Measurements from ENCODE around the gene WNT2B.
A peak's percentile ranks its signal among the peaks of the same experiment; 100 is the strongest.

The WNT2B gene

GRCh38 chr1:112507921-112508277 lies 866 bp upstream of the WNT2B start:
- POLR2A ChIA-PET: no interaction called here

GRCh38 chr1:112509005-112509659 lies 367 bp downstream of the WNT2B start:
- no peaks in the 10 kb centered on the region for H3K9me3 ChIP-seq (ENCODE audit: control extremely low read depth in 1 of 5, control insufficient read depth in 4 of 5, insufficient read depth in 2 of 5, low read depth in 1 of 5, low read length in 4 of 5)
- H3K4me3 ChIP-seq (ENCODE audit: control insufficient read depth in 1 of 7, extremely low read depth in 1 of 7, insufficient read depth in 4 of 7, low read depth in 2 of 7, low read length in 6 of 7): peak overlapping the region; percentile 32 to 72 (median 59)
- peaks cover 0 to 19% (median 16%) of the 10 kb centered on the region in 4 experiments for H3K4me1 ChIP-seq (ENCODE audit: control extremely low read depth in 1 of 4, control insufficient read depth in 4 of 4, insufficient read depth in 4 of 4, low read length in 3 of 4)
- no peaks in the 10 kb centered on the region for H3K36me3 ChIP-seq (ENCODE audit: control insufficient read depth in 4 of 4, insufficient read depth in 4 of 4, low read length in 3 of 4)
- H3K27ac ChIP-seq (ENCODE audit: insufficient read depth in 1 of 2, low read depth in 1 of 2, low read length in 2 of 2, poor library complexity in 1 of 2, severe bottlenecking in 2 of 2): no peak overlapping the region
- ChIA-PET POLR2A (no interaction called here), CTCF (interaction anchor here (1.3 to 1.8 kb wide), 2 partner anchors 118 to 199 kb away, joined by 4 to 5 read pairs; no protein-coding TSS in a partner anchor)
- peaks cover 5 to 75% (median 45%) of the 10 kb centered on the region in 5 experiments for H3K27me3 ChIP-seq (replicated peaks in 2 of 5; ENCODE audit: control insufficient read depth in 4 of 5, insufficient read depth in 5 of 5, low read length in 4 of 5)
- peak in 2 of 3 donors; percentile 39 to 55 for DNase-seq
- WGBS (ENCODE audit: insufficient coverage): 7% methylated on average over 61 of the region's 66 CpGs

More at GRCh38 chr1:112507921-112508277, 866 bp upstream of the WNT2B start:
- peak in 2 of 3 donors; percentile 28 to 40 for DNase-seq
- peaks cover 0 to 19% (median 16%) of the 10 kb centered on the region in 4 experiments for H3K4me1 ChIP-seq (ENCODE audit: control extremely low read depth in 1 of 4, control insufficient read depth in 4 of 4, insufficient read depth in 4 of 4, low read length in 3 of 4)
- no peaks in the 10 kb centered on the region for H3K9me3 ChIP-seq (ENCODE audit: control extremely low read depth in 1 of 5, control insufficient read depth in 4 of 5, insufficient read depth in 2 of 5, low read depth in 1 of 5, low read length in 4 of 5)
- CTCF ChIA-PET: interaction anchor here (1.8 kb wide), 1 partner anchor 201 kb away, joined by 5 read pairs; no protein-coding TSS in a partner anchor
- 4% methylated on average over 5 of the region's 15 CpGs for WGBS (ENCODE audit: insufficient coverage)
- no peaks in the 10 kb centered on the region for H3K36me3 ChIP-seq (ENCODE audit: control insufficient read depth in 4 of 4, insufficient read depth in 4 of 4, low read length in 3 of 4)
- peaks cover 5 to 87% (median 51%) of the 10 kb centered on the region in 5 experiments for H3K27me3 ChIP-seq (replicated peaks in 2 of 5; ENCODE audit: control insufficient read depth in 4 of 5, insufficient read depth in 5 of 5, low read length in 4 of 5)
- H3K4me3 ChIP-seq (ENCODE audit: control insufficient read depth in 1 of 7, extremely low read depth in 1 of 7, insufficient read depth in 4 of 7, low read depth in 2 of 7, low read length in 6 of 7): peak overlapping the region; percentile 32 to 72 (median 59)
- H3K27ac ChIP-seq (ENCODE audit: insufficient read depth in 1 of 2, low read depth in 1 of 2, low read length in 2 of 2, poor library complexity in 1 of 2, severe bottlenecking in 2 of 2): no peak overlapping the region

DNA sequence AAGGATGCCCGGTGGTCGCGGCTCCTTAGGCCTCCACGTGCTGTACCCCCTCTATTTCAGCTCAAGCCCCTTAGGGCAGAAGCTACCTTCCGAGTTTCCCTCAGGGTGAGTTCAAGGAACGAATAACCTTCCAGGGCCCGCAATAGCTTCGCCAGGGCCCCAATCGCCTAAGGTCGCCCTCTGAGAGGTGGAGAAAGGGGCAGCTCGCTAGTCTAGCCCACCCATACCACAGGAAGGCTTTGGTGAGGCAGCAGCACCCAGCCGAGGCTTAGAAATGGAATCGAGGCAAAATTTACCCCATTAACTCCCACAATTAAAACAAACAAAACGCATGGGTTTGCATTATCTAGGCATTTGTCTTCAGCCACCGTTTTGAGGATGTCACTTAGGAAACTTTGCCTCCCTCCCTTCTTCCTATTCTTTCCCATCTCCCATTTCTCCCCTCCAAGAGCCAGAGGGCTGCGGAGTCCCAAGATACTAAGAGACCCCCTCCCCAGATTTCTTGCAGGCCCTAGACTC lies 954 bp downstream of the WNT2B start:
- Histone ChIP-seq H3K27me3 (replicated peaks in 2 of 5; ENCODE audit: control insufficient read depth in 4 of 5, insufficient read depth in 5 of 5, low read length in 4 of 5) (peaks cover 5 to 69% (median 41%) of the 10 kb centered on the region in 5 experiments), H3K4me1 (ENCODE audit: control extremely low read depth in 1 of 4, control insufficient read depth in 4 of 4, insufficient read depth in 4 of 4, low read length in 3 of 4) (peaks cover 0 to 19% (median 16%) of the 10 kb centered on the region in 4 experiments), H3K4me3 (ENCODE audit: control insufficient read depth in 1 of 7, extremely low read depth in 1 of 7, insufficient read depth in 4 of 7, low read depth in 2 of 7, low read length in 6 of 7) (no peak overlapping the region), H3K36me3 (ENCODE audit: control insufficient read depth in 4 of 4, insufficient read depth in 4 of 4, low read length in 3 of 4) (no peaks in the 10 kb centered on the region), H3K27ac (ENCODE audit: insufficient read depth in 1 of 2, low read depth in 1 of 2, low read length in 2 of 2, poor library complexity in 1 of 2, severe bottlenecking in 2 of 2) (no peak overlapping the region), H3K9me3 (ENCODE audit: control extremely low read depth in 1 of 5, control insufficient read depth in 4 of 5, insufficient read depth in 2 of 5, low read depth in 1 of 5, low read length in 4 of 5) (no peaks in the 10 kb centered on the region)
- WGBS (ENCODE audit: insufficient coverage): 51% methylated on average over 16 of the region's 16 CpGs
- DNase-seq: no peak
- ChIA-PET POLR2A (no interaction called here), CTCF (interaction anchor here (1.3 to 3.6 kb wide), 4 partner anchors 9 to 199 kb away, joined by 3 to 19 read pairs (median 4); no protein-coding TSS in a partner anchor)

DNA sequence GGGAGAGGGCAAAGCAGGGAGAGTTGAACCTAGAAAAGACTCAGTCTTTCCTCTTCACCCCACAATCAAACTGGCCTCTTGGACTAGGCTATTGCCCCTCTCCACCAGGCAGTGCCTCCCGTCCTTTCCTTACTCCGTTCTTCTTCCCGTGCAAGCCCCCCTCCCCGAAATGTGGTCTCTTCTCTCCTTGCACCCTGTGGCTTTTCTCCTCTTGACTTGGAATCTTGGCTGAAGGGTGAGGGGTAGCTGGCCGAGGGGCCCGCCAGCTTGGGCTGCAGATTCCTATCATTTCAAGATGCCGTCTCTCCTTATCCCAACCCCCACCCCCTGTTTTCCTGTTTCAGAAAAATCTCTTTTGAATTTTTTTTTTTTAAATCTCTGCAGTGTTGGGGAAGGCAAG lies 1.6 kb downstream of the WNT2B start:
- no peaks in the 10 kb centered on the region for H3K36me3 ChIP-seq (ENCODE audit: control insufficient read depth in 4 of 4, insufficient read depth in 4 of 4, low read length in 3 of 4)
- POLR2A ChIA-PET: no interaction called here

DNA sequence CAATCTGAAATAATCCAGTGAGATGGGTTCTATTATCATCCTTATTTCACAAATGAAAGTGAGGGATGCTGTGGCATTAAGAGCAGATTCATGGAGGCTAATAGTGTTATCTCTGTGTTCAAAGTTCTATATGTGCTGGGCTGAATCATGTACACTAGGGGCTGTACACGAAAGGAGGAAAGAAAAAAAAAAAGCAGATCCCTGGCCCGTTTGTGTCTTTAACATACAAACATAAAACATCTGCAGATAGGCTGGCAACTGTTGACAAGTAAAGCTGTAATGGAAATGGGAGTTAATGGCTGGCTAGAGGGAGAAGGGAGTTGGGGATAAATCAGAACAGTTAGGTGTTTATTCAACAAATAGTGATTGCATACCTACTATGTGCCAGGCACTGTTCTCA lies 3.1 kb downstream of the WNT2B start:
- H3K9me3 ChIP-seq (ENCODE audit: control extremely low read depth in 1 of 5, control insufficient read depth in 4 of 5, insufficient read depth in 2 of 5, low read depth in 1 of 5, low read length in 4 of 5): no peaks in the 10 kb centered on the region
- H3K36me3 ChIP-seq (ENCODE audit: control insufficient read depth in 4 of 4, insufficient read depth in 4 of 4, low read length in 3 of 4): no peaks in the 10 kb centered on the region
- POLR2A ChIA-PET: no interaction called here
- no peak overlapping the region for H3K4me3 ChIP-seq (ENCODE audit: control insufficient read depth in 1 of 7, extremely low read depth in 1 of 7, insufficient read depth in 4 of 7, low read depth in 2 of 7, low read length in 6 of 7)
- H3K4me1 ChIP-seq (ENCODE audit: control extremely low read depth in 1 of 4, control insufficient read depth in 4 of 4, insufficient read depth in 4 of 4, low read length in 3 of 4): peaks cover 0 to 19% (median 16%) of the 10 kb centered on the region in 4 experiments
- no peak overlapping the region for H3K27ac ChIP-seq (ENCODE audit: insufficient read depth in 1 of 2, low read depth in 1 of 2, low read length in 2 of 2, poor library complexity in 1 of 2, severe bottlenecking in 2 of 2)
- CTCF ChIA-PET: interaction anchor here (0.5 to 3.6 kb wide), 4 partner anchors 11 to 1730 kb away, joined by 3 to 19 read pairs (median 3); no protein-coding TSS in a partner anchor
- peaks cover 3 to 52% (median 38%) of the 10 kb centered on the region in 5 experiments for H3K27me3 ChIP-seq (replicated peaks in 2 of 5; ENCODE audit: control insufficient read depth in 4 of 5, insufficient read depth in 5 of 5, low read length in 4 of 5)
- WGBS (ENCODE audit: insufficient coverage): no CpG with 5 or more reads among the region's 2 CpGs
- DNase-seq: no peak

More for the DNA sequence above, 1.6 kb downstream of the WNT2B start:
- no peak overlapping the region for H3K27ac ChIP-seq (ENCODE audit: insufficient read depth in 1 of 2, low read depth in 1 of 2, low read length in 2 of 2, poor library complexity in 1 of 2, severe bottlenecking in 2 of 2)
- H3K9me3 ChIP-seq (ENCODE audit: control extremely low read depth in 1 of 5, control insufficient read depth in 4 of 5, insufficient read depth in 2 of 5, low read depth in 1 of 5, low read length in 4 of 5): no peaks in the 10 kb centered on the region
- CTCF ChIA-PET: interaction anchor here (1.3 to 3.6 kb wide), 2 partner anchors 9 to 17 kb away, joined by 3 to 19 read pairs; no protein-coding TSS in a partner anchor
- H3K4me1 ChIP-seq (ENCODE audit: control extremely low read depth in 1 of 4, control insufficient read depth in 4 of 4, insufficient read depth in 4 of 4, low read length in 3 of 4): peaks cover 0 to 19% (median 16%) of the 10 kb centered on the region in 4 experiments
- H3K4me3 ChIP-seq (ENCODE audit: control insufficient read depth in 1 of 7, extremely low read depth in 1 of 7, insufficient read depth in 4 of 7, low read depth in 2 of 7, low read length in 6 of 7): no peak overlapping the region
- H3K27me3 ChIP-seq (replicated peaks in 2 of 5; ENCODE audit: control insufficient read depth in 4 of 5, insufficient read depth in 5 of 5, low read length in 4 of 5): peaks cover 5 to 64% (median 37%) of the 10 kb centered on the region in 5 experiments
- DNase-seq: no peak
- no CpG with 5 or more reads among the region's 7 CpGs for WGBS (ENCODE audit: insufficient coverage)

- Histone ChIP-seq H3K4me1 (ENCODE audit: control extremely low read depth in 1 of 4, control insufficient read depth in 4 of 4, insufficient read depth in 4 of 4, low read length in 3 of 4) (peaks cover 0 to 12% (median 9%) of the 10 kb centered on the region in 4 experiments), H3K4me3 (ENCODE audit: control insufficient read depth in 1 of 7, extremely low read depth in 1 of 7, insufficient read depth in 4 of 7, low read depth in 2 of 7, low read length in 6 of 7) (no peak overlapping the region), H3K36me3 (ENCODE audit: control insufficient read depth in 4 of 4, insufficient read depth in 4 of 4, low read length in 3 of 4) (no peaks in the 10 kb centered on the region), H3K27me3 (replicated peaks in 2 of 5; ENCODE audit: control insufficient read depth in 4 of 5, insufficient read depth in 5 of 5, low read length in 4 of 5) (peaks cover 0 to 38% (median 26%) of the 10 kb centered on the region in 5 experiments), H3K27ac (ENCODE audit: insufficient read depth in 1 of 2, low read depth in 1 of 2, low read length in 2 of 2, poor library complexity in 1 of 2, severe bottlenecking in 2 of 2) (no peak overlapping the region), H3K9me3 (ENCODE audit: control extremely low read depth in 1 of 5, control insufficient read depth in 4 of 5, insufficient read depth in 2 of 5, low read depth in 1 of 5, low read length in 4 of 5) (no peaks in the 10 kb centered on the region)
- CTCF ChIA-PET: interaction anchor here (1.4 to 3.6 kb wide), 3 partner anchors 8 to 100 kb away, joined by 3 to 19 read pairs (median 4); no protein-coding TSS in a partner anchor
- POLR2A ChIA-PET: no interaction called here
- no peak for DNase-seq
- WGBS (ENCODE audit: insufficient coverage): 87% methylated on average over 4 of the region's 9 CpGs
Observed at GRCh38 chr1:112513112-112513870, 4.5 kb downstream of the WNT2B start.

Data from common myeloid progenitor, CD34-positive (primary cell).